H1 (cell line): Measurements from ENCODE around the gene ADD3. TPM values are rescaled to one million over a fixed set of nuclear protein-coding genes. Genes with fewer than 3 reads are reported as not detected.
A peak's percentile ranks its signal among the peaks of the same experiment; 100 is the strongest.

Experiments
- CTCF ChIA-PET: fragments of 300-600 bp; sonication (Branson Sonifier 250); formaldehyde crosslinking; loops from one replicate; lab custom pipeline; 2021; ENCODE audit not compliant: partially characterized antibody; lab: Charles Lee
- POLR2A ChIA-PET: fragments of 300-600 bp; sonication (Branson Sonifier 250); formaldehyde crosslinking; loops from one replicate; lab custom pipeline; 2021; ENCODE audit warnings: inconsistent platforms; ENCODE audit not compliant: partially characterized antibody; lab: Charles Lee
- DNase-seq, 2 experiments: peaks; one replicate each; pipeline versions ENCODE4 v3.0.0 to v3.0.0-alpha.2; 2010 to 2022; ENCODE audit warnings: low spot score in 2 of 2, low read depth in 1 of 2, mixed read lengths in 1 of 2
- FAIRE-seq: peaks from 2 replicates; lab custom pipeline; 2011; peaks lifted over from hg19 to GRCh38; lab: Jason Lieb, UNC
- H2AFZ ChIP-seq: 2 replicates; pipeline ENCODE4 v1.8.1; 2012; ENCODE audit warnings: low read length, inconsistent platforms
- H2AK5ac ChIP-seq: 2 replicates; pipeline ENCODE4 v1.6.1; 2013; ENCODE audit warnings: low read depth, low read length
- H2BK120ac ChIP-seq: replicated peaks from 2 replicates; pipeline ENCODE3; 2013; ENCODE audit warnings: low read depth, low read length, inconsistent platforms
- H2BK12ac ChIP-seq: 2 replicates; pipeline ENCODE4 v1.6.1; 2013; ENCODE audit warnings: low read depth, low read length
- H2BK15ac ChIP-seq: 2 replicates; pipeline ENCODE4 v1.6.1; 2013; ENCODE audit warnings: low read length
- H2BK20ac ChIP-seq: 2 replicates; pipeline ENCODE4 v1.6.1; 2013; ENCODE audit warnings: low read length
- H2BK5ac ChIP-seq: 2 replicates; pipeline ENCODE4 v1.6.1; 2013; ENCODE audit warnings: low read depth, low read length
- H3K14ac ChIP-seq: 2 replicates; pipeline ENCODE4 v1.6.1; 2013; ENCODE audit warnings: inconsistent platforms; ENCODE audit not compliant: insufficient read length
- H3K18ac ChIP-seq: 2 replicates; pipeline ENCODE4 v1.6.1; 2013; ENCODE audit warnings: low read length; ENCODE audit errors: extremely low read depth
- H3K23ac ChIP-seq: 2 replicates; pipeline ENCODE4 v1.6.1; 2013; ENCODE audit warnings: inconsistent platforms; ENCODE audit not compliant: insufficient read length
- H3K23me2 ChIP-seq: 2 replicates; pipeline ENCODE4 v1.6.1; 2013; ENCODE audit warnings: low read depth, low read length
- H3K27ac ChIP-seq: 2 replicates; pipeline ENCODE4 v1.6.1; 2011; ENCODE audit warnings: low read depth, low read length, inconsistent platforms
- H3K27me3 ChIP-seq, 4 experiments: replicated peaks in 1 of 4; 1 replicate in 1 of 4; 2 replicates in 3 of 4; pipeline versions ENCODE4 v1.6.1 to v1.8.1; 2011 to 2013; ENCODE audit warnings: low read length in 3 of 4, mild to moderate bottlenecking in 3 of 4, inconsistent platforms in 2 of 4, mixed read lengths in 2 of 4, moderate library complexity in 1 of 4; ENCODE audit not compliant: control insufficient read depth in 3 of 4, insufficient read depth in 3 of 4; ENCODE audit errors: extremely low read depth in 1 of 4
- H3K36me3 ChIP-seq, 4 experiments: 2 replicates each; pipeline versions ENCODE4 v1.6.1 to v1.8.1; 2011 to 2013; ENCODE audit warnings: mild to moderate bottlenecking in 4 of 4, low read length in 3 of 4, moderate library complexity in 2 of 4, control low read depth in 1 of 4, inconsistent platforms in 1 of 4; ENCODE audit not compliant: insufficient read depth in 4 of 4, control insufficient read depth in 2 of 4
- H3K4ac ChIP-seq: replicated peaks from 2 replicates; pipeline ENCODE3; 2013; ENCODE audit warnings: low read length, low read depth, mixed read lengths, inconsistent platforms; ENCODE audit not compliant: insufficient read length
- H3K4me1 ChIP-seq, 4 experiments: replicated peaks in 1 of 4; 1 replicate in 1 of 4; 2 replicates in 3 of 4; pipeline versions ENCODE4 v1.6.1 to v1.8.1; 2011 to 2013; ENCODE audit warnings: low read length in 3 of 4, inconsistent platforms in 2 of 4, mixed read lengths in 1 of 4; ENCODE audit not compliant: insufficient read depth in 4 of 4, control insufficient read depth in 3 of 4
- H3K4me2 ChIP-seq, 2 experiments: 2 replicates each; pipeline versions ENCODE4 v1.6.1 to v1.8.1; 2011 to 2013; ENCODE audit warnings: low read depth in 2 of 2, low read length in 2 of 2, control low read depth in 1 of 2, inconsistent platforms in 1 of 2, mild to moderate bottlenecking in 1 of 2; ENCODE audit not compliant: insufficient read depth in 1 of 2
- H3K4me3 ChIP-seq, 4 experiments: fragments of 200-600, 300-600 bp in 1 of 4; sonication (generic), shearing (Covaris generic), sonication (Bioruptor Twin) in 1 of 4; 2 replicates each; pipeline versions ENCODE4 v1.5.1 to v1.8.1; 2011 to 2016; ENCODE audit warnings: low read length in 4 of 4, low read depth in 3 of 4, control low read depth in 2 of 4, inconsistent platforms in 2 of 4, mild to moderate bottlenecking in 2 of 4, mixed read lengths in 1 of 4, moderate library complexity in 1 of 4; ENCODE audit not compliant: insufficient read depth in 2 of 4; ENCODE audit errors: extremely low read depth in 1 of 4
- H3K56ac ChIP-seq: replicated peaks from 2 replicates; pipeline ENCODE3; 2013; ENCODE audit warnings: low read depth, mild to moderate bottlenecking, mixed read lengths, low read length, inconsistent platforms; ENCODE audit not compliant: insufficient read length
- H3K79me1 ChIP-seq: 2 replicates; pipeline ENCODE4 v1.6.1; 2013; ENCODE audit warnings: low read depth, low read length, control low read depth
- H3K79me2 ChIP-seq, 2 experiments: 2 replicates each; pipeline versions ENCODE4 v1.6.1 to v1.8.1; 2012 to 2013; ENCODE audit warnings: low read length in 2 of 2, mild to moderate bottlenecking in 2 of 2, inconsistent platforms in 1 of 2; ENCODE audit not compliant: insufficient read depth in 2 of 2, control insufficient read depth in 1 of 2
- H3K9ac ChIP-seq, 4 experiments: replicated peaks in 1 of 4; 1 replicate in 1 of 4; 2 replicates in 3 of 4; pipeline versions ENCODE4 v1.6.1 to v1.8.1; 2011 to 2013; ENCODE audit warnings: low read depth in 3 of 4, low read length in 3 of 4, control low read depth in 2 of 4, mild to moderate bottlenecking in 2 of 4, moderate library complexity in 2 of 4, inconsistent platforms in 1 of 4; ENCODE audit errors: extremely low read depth in 1 of 4
- H3K9me3 ChIP-seq, 2 experiments: 2 replicates each; pipeline versions ENCODE4 v1.6.1 to v1.8.1; 2012 to 2013; ENCODE audit warnings: mild to moderate bottlenecking in 2 of 2, moderate library complexity in 2 of 2, control low read depth in 1 of 2, inconsistent platforms in 1 of 2, low read depth in 1 of 2, low read length in 1 of 2, mixed read lengths in 1 of 2; ENCODE audit not compliant: insufficient read depth in 2 of 2
- H4K20me1 ChIP-seq, 2 experiments: replicated peaks in 1 of 2; 2 replicates each; pipeline versions ENCODE3 to v1.8.1; 2011 to 2013; ENCODE audit warnings: inconsistent platforms in 2 of 2, low read length in 2 of 2, mild to moderate bottlenecking in 1 of 2; ENCODE audit not compliant: insufficient read depth in 2 of 2, control insufficient read depth in 1 of 2
- H4K5ac ChIP-seq: 2 replicates; pipeline ENCODE4 v1.6.1; 2013; ENCODE audit warnings: low read length, low read depth, mixed read lengths, inconsistent platforms; ENCODE audit not compliant: insufficient read length
- H4K8ac ChIP-seq: 2 replicates; pipeline ENCODE4 v1.8.0; 2013; ENCODE audit warnings: mild to moderate bottlenecking, moderate library complexity, low read length, inconsistent platforms; ENCODE audit not compliant: insufficient read depth; ENCODE audit errors: extremely low read depth
- H4K91ac ChIP-seq: replicated peaks from 2 replicates; pipeline ENCODE3; 2013; ENCODE audit warnings: low read length, mixed read lengths, inconsistent platforms; ENCODE audit not compliant: insufficient read length
- BACH1 ChIP-seq: IDR thresholded peaks from 2 replicates; pipeline ENCODE4 v1.6.1; 2012; ENCODE audit warnings: low read length, improper control_type of control experiment
- CHD1 ChIP-seq: IDR thresholded peaks from 2 replicates; pipeline ENCODE4 v1.6.1; 2012; ENCODE audit warnings: low read depth, low read length, improper control_type of control experiment
- EP300 ChIP-seq, 2 experiments: IDR thresholded peaks; 1 replicate in 1 of 2; 2 replicates in 1 of 2; pipeline ENCODE4 v1.6.1; 2011 to 2012; ENCODE audit warnings: low read depth in 2 of 2, low read length in 2 of 2, mild to moderate bottlenecking in 2 of 2, borderline replicate concordance in 1 of 2, inconsistent platforms in 1 of 2, moderate library complexity in 1 of 2
- MAFK ChIP-seq: IDR thresholded peaks from 2 replicates; pipeline ENCODE4 v1.6.1; 2012; ENCODE audit warnings: low read depth, mild to moderate bottlenecking, improper control_type of control experiment, low read length
- SUZ12 ChIP-seq: fragments of 200-600 bp; sonication (generic); IDR thresholded peaks from 2 replicates; pipeline ENCODE4 v1.6.1; 2012; ENCODE audit warnings: mild to moderate bottlenecking, inconsistent platforms, low read length, moderate library complexity, mixed read lengths
- polyA plus RNA-seq, 7 experiments: library from polyadenylated mRNA; depleted of rRNA in 3 of 7; stranded (reverse) in 5 of 7; unstranded in 2 of 7; fragments of >200 nt in 5 of 7; fragments of 200-250 nt in 2 of 7; gene quantifications; 1 replicate in 5 of 7; 2 replicates in 1 of 7; 4 replicates in 1 of 7; pipeline versions ENCODE4 v1.2.1 to v1.2.3, GENCODE V29; 2011 to 2013; ENCODE audit warnings: missing spikeins in 2 of 7, mixed read lengths in 2 of 7
- total RNA-seq: library from RNA; stranded (reverse); fragmentation: NEBNext Ultra II Directional; extraction: Animal tissue kit (Norgen Biotek cat#: 25700); gene quantifications from 2 replicates; pipeline ENCODE4 v1.2.1, GENCODE V29; 2021

ADD3 gene
- total and polyA plus RNA-seq, 2 of the 8 experiments (the other 6 are each of a cell fraction or from before 2014, with no cell fraction given), result 44.7 to 85.6 TPM

DNA sequence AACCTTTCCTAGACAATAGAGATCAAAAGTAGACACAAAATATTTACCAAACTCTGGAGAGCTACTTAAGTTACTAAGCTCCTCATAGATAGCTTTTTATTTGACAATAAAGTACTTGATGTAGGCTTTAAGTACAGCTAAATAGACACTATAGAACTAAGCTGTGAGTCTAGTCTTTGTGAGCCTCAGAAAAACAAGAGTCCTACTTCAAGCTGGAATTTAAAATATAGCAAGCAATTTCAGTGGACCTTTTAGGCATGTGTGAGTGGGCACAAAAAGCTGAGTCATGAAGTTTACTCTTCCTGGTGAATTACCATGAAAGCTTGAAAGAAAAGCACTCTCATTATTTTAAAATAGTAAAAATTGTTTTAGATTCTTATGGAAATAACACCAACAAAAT is 76.1 kb downstream of the ADD3 start:
- no peak overlapping the region for H3K14ac ChIP-seq
- H4K91ac ChIP-seq, result no peak overlapping the region
- H3K4me2 ChIP-seq, result no peak overlapping the region; a peak in 1 of 4 replicates
- no peaks in the 10 kb centered on the region for H3K23me2 ChIP-seq
- H3K27ac ChIP-seq, result no peak overlapping the region
- H3K4me1 ChIP-seq, result peaks cover 0 to 7% (median 5%) of the 10 kb centered on the region in 4 experiments; a peak in 4 of 7 replicates
- H3K9ac ChIP-seq, result no peak overlapping the region
- no peak overlapping the region for H2BK12ac ChIP-seq
- ChIA-PET CTCF (interaction anchor here (0.6 to 4.7 kb wide), 4 partner anchors 10 to 200 kb away, joined by 3 to 16 read pairs (median 3); no protein-coding TSS in a partner anchor), POLR2A (interaction anchor here (0.7 to 1.4 kb wide), 2 partner anchors 9 to 23 kb away, joined by 3 to 4 read pairs; no protein-coding TSS in a partner anchor)
- H4K5ac ChIP-seq, result peak overlapping the region; percentile 29
- DNase-seq (no peak), FAIRE-seq (no peak)
- H2BK120ac ChIP-seq, result no peak overlapping the region
- no peak overlapping the region for H2AFZ ChIP-seq
- no peak overlapping the region for H3K56ac ChIP-seq
- H2BK15ac ChIP-seq, result no peak overlapping the region
- H3K4ac ChIP-seq, result no peak overlapping the region
- H4K20me1 ChIP-seq, result peaks cover 0 to 2% of the 10 kb centered on the region in 2 experiments
- H3K9me3 ChIP-seq, result no peaks in the 10 kb centered on the region
- no peaks in the 10 kb centered on the region for H3K79me1 ChIP-seq
- no peak overlapping the region for H4K8ac ChIP-seq
- H3K18ac ChIP-seq, result no peak overlapping the region
- H3K79me2 ChIP-seq, result peaks cover 0 to 45% of the 10 kb centered on the region in 2 experiments; a peak in 2 of 4 replicates
- H3K36me3 ChIP-seq, result no peaks in the 10 kb centered on the region
- H2AK5ac ChIP-seq, result no peak overlapping the region
- TF ChIP-seq BACH1, result peak; percentile 84
- TF ChIP-seq CHD1, result no peak
- no peak for TF ChIP-seq SUZ12
- peak; percentile 90 for TF ChIP-seq MAFK
- no peak for TF ChIP-seq EP300 (IDR thresholded peaks at IDR 0.05; ENCODE audit: borderline replicate concordance in 1 of 2, low read depth in 2 of 2, low read length in 2 of 2)
- H3K4me3 ChIP-seq, result no peak overlapping the region
- H3K23ac ChIP-seq, result no peak overlapping the region
- no peaks in the 10 kb centered on the region; a peak in 1 of 7 replicates for H3K27me3 ChIP-seq
- no peak overlapping the region for H2BK20ac ChIP-seq
- no peak overlapping the region for H2BK5ac ChIP-seq
